HS-27A (cell line): ENCODE data around the gene ARL15.

Experiments used
- DNase-seq: peaks from one replicate; pipeline ENCODE4 v3.0.0-alpha.2; 2012; ENCODE audit warnings: low read depth, missing footprints

ARL15 gene

GRCh38 chr5:54205453-54205852, 104.9 kb downstream of the ARL15 start:
- no peak for DNase-seq

GRCh38 chr5:54197018-54197417, 113.4 kb downstream of the ARL15 start:
- DNase-seq: no peak

- DNase-seq: no peak
Measured at GRCh38 chr5:54195701-54196100, 114.7 kb downstream of the ARL15 start.

GRCh38 chr5:54194318-54194717, 116.1 kb downstream of the ARL15 start:
- DNase-seq: no peak

GRCh38 chr5:54187694-54188093, 122.7 kb downstream of the ARL15 start:
- DNase-seq: no peak

- DNase-seq: no peak
Measured at GRCh38 chr5:54186912-54187445, 123.4 kb downstream of the ARL15 start.

GRCh38 chr5:54186108-54186507, 124.3 kb downstream of the ARL15 start:
- DNase-seq: no peak

- DNase-seq: no peak
Measured at GRCh38 chr5:54184806-54185205, 125.6 kb downstream of the ARL15 start.

GRCh38 chr5:54180630-54181031, 129.7 kb downstream of the ARL15 start:
- DNase-seq: no peak

GRCh38 chr5:54178991-54179390, 131.4 kb downstream of the ARL15 start:
- DNase-seq: no peak

GRCh38 chr5:54178207-54178606, 132.2 kb downstream of the ARL15 start:
- no peak for DNase-seq

GRCh38 chr5:54177058-54177457, 133.3 kb downstream of the ARL15 start:
- DNase-seq: no peak

GRCh38 chr5:54176066-54176830, 134.1 kb downstream of the ARL15 start:
- no peak for DNase-seq

GRCh38 chr5:54173251-54173650, 137.1 kb downstream of the ARL15 start:
- no peak for DNase-seq

- no peak for DNase-seq
Measured at GRCh38 chr5:54171645-54172384, 138.6 kb downstream of the ARL15 start.

GRCh38 chr5:54165687-54166086, 144.7 kb downstream of the ARL15 start:
- no peak for DNase-seq

GRCh38 chr5:54162184-54162583, 148.2 kb downstream of the ARL15 start:
- DNase-seq: no peak

- no peak for DNase-seq
Measured at GRCh38 chr5:54160329-54160728, 150.0 kb downstream of the ARL15 start.

- no peak for DNase-seq
Measured at GRCh38 chr5:54159893-54160195, 150.5 kb downstream of the ARL15 start.

GRCh38 chr5:54159153-54159892, 151.1 kb downstream of the ARL15 start:
- no peak for DNase-seq

- DNase-seq: no peak
Measured at GRCh38 chr5:54156577-54156976, 153.8 kb downstream of the ARL15 start.

GRCh38 chr5:54150841-54151240, 159.5 kb downstream of the ARL15 start:
- no peak for DNase-seq

- no peak for DNase-seq
Measured at GRCh38 chr5:54148858-54149257, 161.5 kb downstream of the ARL15 start.
